GM12891 (cell line): ENCODE measurements around the gene GAK.

Experiments
- POLR2A ChIP-seq: IDR thresholded peaks from 2 replicates; pipeline ENCODE4 v1.6.1; 2011; ENCODE audit warnings: low read depth, low read length, control low read depth
- POLR2AphosphoS5 ChIP-seq: IDR thresholded peaks from 2 replicates; pipeline ENCODE4 v1.6.1; 2011; ENCODE audit warnings: low read depth, low read length, control low read depth
- TAF1 ChIP-seq: IDR thresholded peaks from 2 replicates; pipeline ENCODE4 v1.6.1; 2011; ENCODE audit warnings: low read depth, low read length, control low read depth

GRCh38 chr4:959338-960139, 27.4 kb upstream of the GAK start:
- TF ChIP-seq POLR2A (no peak), TAF1 (no peak), POLR2AphosphoS5 (no peak)
